H9 (cell line): ENCODE data around the gene MAGI1. TPM values are rescaled to one million over a fixed set of nuclear protein-coding genes. Genes with fewer than 3 reads are reported as not detected.

ENCODE experiments used
- DNase-seq: peaks from one replicate; pipeline ENCODE4 v3.0.0-alpha.2; 2017
- H2AFZ ChIP-seq: one replicate; pipeline ENCODE4 v1.6.1; 2013; ENCODE audit warnings: mild to moderate bottlenecking, low read length, control low read depth, moderate library complexity
- H2AK5ac ChIP-seq: 2 replicates; pipeline ENCODE4 v1.6.1; 2013; ENCODE audit warnings: low read length, control low read depth, mixed read lengths; ENCODE audit not compliant: insufficient read length
- H2BK120ac ChIP-seq: one replicate; pipeline ENCODE4 v1.6.1; 2013; ENCODE audit warnings: low read depth, mild to moderate bottlenecking, low read length, control low read depth, inconsistent platforms; ENCODE audit not compliant: poor library complexity, severe bottlenecking
- H2BK12ac ChIP-seq: 2 replicates; pipeline ENCODE4 v1.6.1; 2013; ENCODE audit warnings: low read length, control low read depth, mixed read lengths, low read depth; ENCODE audit not compliant: insufficient read length
- H2BK15ac ChIP-seq: 2 replicates; pipeline ENCODE4 v1.6.1; 2013; ENCODE audit warnings: low read depth, low read length, control low read depth
- H2BK20ac ChIP-seq: one replicate; pipeline ENCODE4 v1.6.1; 2013; ENCODE audit warnings: low read depth, mild to moderate bottlenecking, low read length, control low read depth, inconsistent platforms; ENCODE audit not compliant: poor library complexity, severe bottlenecking
- H2BK5ac ChIP-seq: 2 replicates; pipeline ENCODE4 v1.6.1; 2013; ENCODE audit warnings: low read length, control low read depth, mixed read lengths; ENCODE audit not compliant: insufficient read length
- H3K14ac ChIP-seq: 2 replicates; pipeline ENCODE4 v1.6.1; 2013; ENCODE audit warnings: low read length, control low read depth; ENCODE audit not compliant: insufficient read depth
- H3K18ac ChIP-seq: 2 replicates; pipeline ENCODE4 v1.6.1; 2013; ENCODE audit warnings: low read depth, mild to moderate bottlenecking, mixed read lengths, low read length, control low read depth; ENCODE audit not compliant: insufficient read length
- H3K23ac ChIP-seq: 2 replicates; pipeline ENCODE4 v1.6.1; 2013; ENCODE audit warnings: low read length, control low read depth, mixed read lengths, low read depth; ENCODE audit not compliant: insufficient read length
- H3K23me2 ChIP-seq: 2 replicates; pipeline ENCODE4 v1.6.1; 2013; ENCODE audit warnings: low read depth, mild to moderate bottlenecking, mixed read lengths, low read length, control low read depth; ENCODE audit not compliant: insufficient read length, poor library complexity, severe bottlenecking
- H3K27ac ChIP-seq: 2 replicates; pipeline ENCODE4 v1.5.1; 2013; ENCODE audit warnings: low read length, control low read depth, mixed read lengths, low read depth; ENCODE audit not compliant: insufficient read length
- H3K27me3 ChIP-seq: 2 replicates; pipeline ENCODE4 v1.6.1; 2013; ENCODE audit warnings: low read length, control low read depth, inconsistent platforms; ENCODE audit not compliant: insufficient read depth
- H3K4ac ChIP-seq: 2 replicates; pipeline ENCODE4 v1.6.1; 2013; ENCODE audit warnings: low read depth, mild to moderate bottlenecking, control low read depth, inconsistent platforms, low read length, moderate library complexity
- H3K4me1 ChIP-seq: 2 replicates; pipeline ENCODE4 v1.6.1; 2013; ENCODE audit warnings: low read length, control low read depth, inconsistent platforms; ENCODE audit not compliant: insufficient read depth
- H3K4me2 ChIP-seq: 2 replicates; pipeline ENCODE4 v1.6.1; 2013; ENCODE audit warnings: low read length, control low read depth, mixed read lengths; ENCODE audit not compliant: insufficient read length, insufficient read depth
- H3K56ac ChIP-seq: 2 replicates; pipeline ENCODE4 v1.6.1; 2013; ENCODE audit warnings: low read depth, mild to moderate bottlenecking, mixed read lengths, low read length, control low read depth; ENCODE audit not compliant: insufficient read length
- H3K79me1 ChIP-seq: 2 replicates; pipeline ENCODE4 v1.6.1; 2013; ENCODE audit warnings: low read depth, mild to moderate bottlenecking, moderate library complexity, low read length, control low read depth, inconsistent platforms; ENCODE audit not compliant: insufficient read depth, poor library complexity, severe bottlenecking
- H3K79me2 ChIP-seq: 2 replicates; pipeline ENCODE4 v1.6.1; 2013; ENCODE audit warnings: low read length, control low read depth, inconsistent platforms; ENCODE audit not compliant: insufficient read depth
- H3K9ac ChIP-seq: 2 replicates; pipeline ENCODE4 v1.6.1; 2013; ENCODE audit warnings: low read length, control low read depth, mixed read lengths; ENCODE audit not compliant: insufficient read length; ENCODE audit errors: extremely low read depth
- H3K9me3 ChIP-seq: one replicate; pipeline ENCODE4 v1.6.1; 2013; ENCODE audit warnings: low read depth, low read length, inconsistent platforms; ENCODE audit not compliant: control insufficient read depth
- H3T11ph ChIP-seq: one replicate; pipeline ENCODE4 v1.6.1; 2013; ENCODE audit warnings: mild to moderate bottlenecking, low read length, control low read depth, inconsistent platforms
- H4K20me1 ChIP-seq: one replicate; pipeline ENCODE4 v1.6.1; 2013; ENCODE audit not compliant: control insufficient read depth, insufficient read length, insufficient read depth
- H4K5ac ChIP-seq: 2 replicates; pipeline ENCODE4 v1.6.1; 2013; ENCODE audit warnings: low read depth, mild to moderate bottlenecking, mixed read lengths, low read length, control low read depth; ENCODE audit not compliant: insufficient read length
- H4K8ac ChIP-seq: replicated peaks from 2 replicates; pipeline ENCODE4 v1.6.1; 2013; ENCODE audit warnings: low read length, control low read depth, mixed read lengths, low read depth; ENCODE audit not compliant: insufficient read length
- H4K91ac ChIP-seq: 2 replicates; pipeline ENCODE4 v1.6.1; 2013; ENCODE audit warnings: low read depth, mild to moderate bottlenecking, moderate library complexity, mixed read lengths, low read length, control low read depth; ENCODE audit not compliant: insufficient read length
- H3K27ac Mint-ChIP-seq, 3 experiments: 2 replicates in 2 of 3; 3 replicates in 1 of 3; pipeline ENCODE4 v1.8.0; 2020 to 2021; ENCODE audit warnings: mixed read lengths in 3 of 3, mild to moderate bottlenecking in 1 of 3, moderate library complexity in 1 of 3
- H3K27me3 Mint-ChIP-seq: 2 replicates; pipeline ENCODE4 v1.8.0; 2021; ENCODE audit warnings: low read depth, mild to moderate bottlenecking, moderate library complexity, mixed read lengths
- H3K36me3 Mint-ChIP-seq, 3 experiments: 2 replicates in 2 of 3; 3 replicates in 1 of 3; pipeline ENCODE4 v1.8.0; 2020 to 2021; ENCODE audit warnings: low read depth in 3 of 3, mixed read lengths in 3 of 3; ENCODE audit not compliant: insufficient read depth in 1 of 3
- H3K4me1 Mint-ChIP-seq, 2 experiments: 2 replicates each; pipeline ENCODE4 v1.8.0; 2020; ENCODE audit warnings: mixed read lengths in 2 of 2
- H3K4me3 Mint-ChIP-seq, 2 experiments: 2 replicates in 1 of 2; 3 replicates in 1 of 2; pipeline ENCODE4 v1.8.0; 2020 to 2021; ENCODE audit warnings: mild to moderate bottlenecking in 2 of 2, mixed read lengths in 2 of 2, moderate library complexity in 1 of 2
- H3K9me3 Mint-ChIP-seq, 2 experiments: 2 replicates in 1 of 2; 3 replicates in 1 of 2; pipeline ENCODE4 v1.8.0; 2020; ENCODE audit warnings: mild to moderate bottlenecking in 2 of 2, mixed read lengths in 2 of 2, moderate library complexity in 1 of 2
- CTCF ChIP-seq: fragments of 200-600 bp; sonication (generic); conservative IDR thresholded peaks from 3 replicates; pipeline ENCODE4 v1.8.0; 2021; ENCODE audit warnings: antibody characterized with exemption, mild to moderate bottlenecking
- WGBS: extraction: QIAGEN DNeasy Blood & Tissue Kit; methylation state at CpG from one replicate; pipeline ENCODE4 v1.1.7; 2013; ENCODE audit warnings: missing lambda C conversion rate, low lambda C conversion rate, mixed read lengths; ENCODE audit not compliant: insufficient read length; ENCODE audit errors: extremely low coverage; 5-methylcytosine and 5-hydroxymethylcytosine counted together
- total RNA-seq: library from RNA; stranded (reverse); gene quantifications from 2 replicates; pipeline ENCODE4 v1.2.1, GENCODE V29; 2021

MAGI1 gene
- total RNA-seq, 1 experiment from 2014 or later: 65.7 TPM

GRCh38 chr3:65877160-65877559, 161.6 kb downstream of the MAGI1 start:
- H3K14ac ChIP-seq: no peak overlapping the region
- H3K79me2 ChIP-seq: peaks cover 3% of the 10 kb centered on the region
- no peak overlapping the region for H3K27ac Mint-ChIP-seq

More at GRCh38 chr3:65877160-65877559, 161.6 kb downstream of the MAGI1 start:
- Histone ChIP-seq H3K18ac (no peak overlapping the region), H3K9me3 (no peaks in the 10 kb centered on the region), H3K23me2 (no peaks in the 10 kb centered on the region), H2BK5ac (no peak overlapping the region), H4K91ac (no peak overlapping the region), H3K23ac (no peak overlapping the region), H3K4me1 (peaks cover 4% of the 10 kb centered on the region; the same call in 1 of the 2 replicates), H2BK15ac (no peak overlapping the region), H3K27me3 (no peaks in the 10 kb centered on the region), H2BK20ac (no peak overlapping the region), H3K4me2 (no peak overlapping the region), H3T11ph (no peak overlapping the region), H2AK5ac (no peak overlapping the region), H4K8ac (no peak overlapping the region), H2BK12ac (no peak overlapping the region), H4K20me1 (no peaks in the 10 kb centered on the region), H2AFZ (no peak overlapping the region), H3K4ac (no peak overlapping the region), H3K79me1 (no peaks in the 10 kb centered on the region), H3K56ac (no peak overlapping the region), H3K27ac (no peak overlapping the region), H2BK120ac (no peak overlapping the region), H3K9ac (no peak overlapping the region), H4K5ac (no peak overlapping the region)
- H3K27me3 Mint-ChIP-seq: no peaks in the 10 kb centered on the region
- WGBS: no CpG with 5 or more reads among the region's 2 CpGs
- no peak for TF ChIP-seq CTCF
- no peak overlapping the region for H3K4me3 Mint-ChIP-seq
- no peaks in the 10 kb centered on the region for H3K36me3 Mint-ChIP-seq
- peaks cover 25 to 26% of the 10 kb centered on the region in 2 experiments for H3K4me1 Mint-ChIP-seq
- no peaks in the 10 kb centered on the region for H3K9me3 Mint-ChIP-seq
- DNase-seq: no peak
